Left forelimb (tissue), 1 donor: Measurements from ENCODE around the gene MVB12B.
A peak's percentile ranks its signal among the peaks of the same experiment; 100 is the strongest.

ENCODE experiments used
- DNase-seq: peaks from one replicate; pipeline ENCODE4 v3.0.0-alpha.2; 2018; ENCODE audit warnings: low spot score

Gene MVB12B

GRCh38 chr9:126407114-126407870 lies 80.7 kb downstream of the MVB12B start:
- no peak for DNase-seq

GRCh38 chr9:126408004-126408403 lies 81.4 kb downstream of the MVB12B start:
- no peak for DNase-seq

- DNase-seq: no peak
Observed at GRCh38 chr9:126410229-126410628, 83.6 kb downstream of the MVB12B start.

- DNase-seq: no peak
Observed at GRCh38 chr9:126411225-126411947, 84.8 kb downstream of the MVB12B start.

GRCh38 chr9:126411948-126412284 lies 85.3 kb downstream of the MVB12B start:
- DNase-seq: no peak

GRCh38 chr9:126412905-126413304 lies 86.3 kb downstream of the MVB12B start:
- no peak for DNase-seq

- DNase-seq: no peak
Observed at GRCh38 chr9:126413391-126414068, 86.9 kb downstream of the MVB12B start.

GRCh38 chr9:126415741-126416370 lies 89.2 kb downstream of the MVB12B start:
- DNase-seq: no peak

- no peak for DNase-seq
Observed at GRCh38 chr9:126417043-126417442, 90.4 kb downstream of the MVB12B start.

GRCh38 chr9:126417684-126418083 lies 91.1 kb downstream of the MVB12B start:
- DNase-seq: no peak

- no peak for DNase-seq
Observed at GRCh38 chr9:126418608-126419007, 92.0 kb downstream of the MVB12B start.

- no peak for DNase-seq
Observed at GRCh38 chr9:126419475-126419874, 92.8 kb downstream of the MVB12B start.

GRCh38 chr9:126420135-126420534 lies 93.5 kb downstream of the MVB12B start:
- no peak for DNase-seq

- DNase-seq: no peak
Observed at GRCh38 chr9:126420643-126421564, 94.3 kb downstream of the MVB12B start.

GRCh38 chr9:126421567-126422428 lies 95.2 kb downstream of the MVB12B start:
- DNase-seq: peak; percentile 46

- peak; percentile 70 for DNase-seq
Observed at GRCh38 chr9:126423142-126423915, 96.7 kb downstream of the MVB12B start.

GRCh38 chr9:126423916-126424185 lies 97.2 kb downstream of the MVB12B start:
- no peak for DNase-seq

GRCh38 chr9:126424511-126424910 lies 97.9 kb downstream of the MVB12B start:
- DNase-seq: peak; percentile 34

- peak; percentile 11 for DNase-seq
Observed at GRCh38 chr9:126428534-126429175, 102.0 kb downstream of the MVB12B start.
